Measurements from ENCODE around the gene CARD11. TPM values are rescaled to one million over a fixed set of nuclear protein-coding genes. Genes with fewer than 3 reads are reported as not detected.

Gene CARD11
- total RNA-seq, 2 donors from 2014 or later, result 0.87 to 2.4 TPM

DNA sequence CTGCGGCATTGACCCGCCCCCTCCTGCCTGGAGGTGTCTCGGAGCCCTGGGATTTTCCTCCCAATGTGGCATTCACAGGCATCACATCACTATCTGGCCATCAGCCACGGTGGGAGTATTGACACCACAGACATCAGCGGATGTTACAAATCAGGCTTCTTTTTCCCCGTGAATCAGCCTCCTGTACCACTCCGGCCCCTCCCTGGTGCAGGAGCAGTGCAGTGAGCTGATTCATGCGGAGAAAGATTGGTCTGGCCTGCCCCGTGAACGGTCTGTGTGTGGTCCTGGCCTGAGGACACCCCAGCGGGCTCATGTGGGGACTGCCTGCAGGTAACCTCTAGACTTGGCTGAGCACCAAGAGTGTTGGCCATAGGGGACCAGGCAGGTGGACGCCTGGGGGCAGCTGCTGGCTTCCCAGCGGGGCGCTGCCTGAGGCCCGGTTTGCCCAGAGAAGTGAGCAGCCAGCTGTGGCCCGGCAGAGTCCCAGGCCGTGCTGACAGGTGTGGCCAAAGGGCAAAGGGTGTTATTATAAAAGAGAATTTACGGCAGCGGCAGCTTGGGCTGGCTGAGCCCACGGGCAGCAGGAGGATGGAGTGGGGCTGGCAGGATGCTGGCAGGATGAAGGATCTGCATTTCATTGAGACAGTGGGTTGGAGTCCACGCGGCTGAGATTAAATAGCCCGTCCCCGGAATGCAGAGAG lies 167.5 kb downstream of the CARD11 start:
- 65% methylated on average over 24 of the region's 24 CpGs for WGBS
- H3K36me3 ChIP-seq, result no peaks in the 10 kb centered on the region
- intact Hi-C loops (cut with DNase I), result loop anchor here (5.0 kb wide), 1 partner anchor 1021 kb away; no protein-coding TSS in a partner anchor
- no peak for DNase-seq (ENCODE audit: low spot score)
- no peaks in the 10 kb centered on the region for H3K9me3 ChIP-seq
- H3K27me3 ChIP-seq (replicated peaks; ENCODE audit: insufficient read depth), result no peaks in the 10 kb centered on the region
- H3K4me1 ChIP-seq (replicated peaks), result no peaks in the 10 kb centered on the region
- no peak overlapping the region for H3K27ac ChIP-seq
- no peak for TF ChIP-seq POLR2A (IDR thresholded peaks at IDR 0.05)
- TF ChIP-seq, protein P1, sequence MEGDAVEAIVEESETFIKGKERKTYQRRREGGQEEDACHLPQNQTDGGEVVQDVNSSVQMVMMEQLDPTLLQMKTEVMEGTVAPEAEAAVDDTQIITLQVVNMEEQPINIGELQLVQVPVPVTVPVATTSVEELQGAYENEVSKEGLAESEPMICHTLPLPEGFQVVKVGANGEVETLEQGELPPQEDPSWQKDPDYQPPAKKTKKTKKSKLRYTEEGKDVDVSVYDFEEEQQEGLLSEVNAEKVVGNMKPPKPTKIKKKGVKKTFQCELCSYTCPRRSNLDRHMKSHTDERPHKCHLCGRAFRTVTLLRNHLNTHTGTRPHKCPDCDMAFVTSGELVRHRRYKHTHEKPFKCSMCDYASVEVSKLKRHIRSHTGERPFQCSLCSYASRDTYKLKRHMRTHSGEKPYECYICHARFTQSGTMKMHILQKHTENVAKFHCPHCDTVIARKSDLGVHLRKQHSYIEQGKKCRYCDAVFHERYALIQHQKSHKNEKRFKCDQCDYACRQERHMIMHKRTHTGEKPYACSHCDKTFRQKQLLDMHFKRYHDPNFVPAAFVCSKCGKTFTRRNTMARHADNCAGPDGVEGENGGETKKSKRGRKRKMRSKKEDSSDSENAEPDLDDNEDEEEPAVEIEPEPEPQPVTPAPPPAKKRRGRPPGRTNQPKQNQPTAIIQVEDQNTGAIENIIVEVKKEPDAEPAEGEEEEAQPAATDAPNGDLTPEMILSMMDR (IDR thresholded peaks at IDR 0.05), result no peak
- no peak for TF ChIP-seq POLR2AphosphoS5 (IDR thresholded peaks at IDR 0.05)
- no peak overlapping the region for H3K4me3 ChIP-seq

DNA sequence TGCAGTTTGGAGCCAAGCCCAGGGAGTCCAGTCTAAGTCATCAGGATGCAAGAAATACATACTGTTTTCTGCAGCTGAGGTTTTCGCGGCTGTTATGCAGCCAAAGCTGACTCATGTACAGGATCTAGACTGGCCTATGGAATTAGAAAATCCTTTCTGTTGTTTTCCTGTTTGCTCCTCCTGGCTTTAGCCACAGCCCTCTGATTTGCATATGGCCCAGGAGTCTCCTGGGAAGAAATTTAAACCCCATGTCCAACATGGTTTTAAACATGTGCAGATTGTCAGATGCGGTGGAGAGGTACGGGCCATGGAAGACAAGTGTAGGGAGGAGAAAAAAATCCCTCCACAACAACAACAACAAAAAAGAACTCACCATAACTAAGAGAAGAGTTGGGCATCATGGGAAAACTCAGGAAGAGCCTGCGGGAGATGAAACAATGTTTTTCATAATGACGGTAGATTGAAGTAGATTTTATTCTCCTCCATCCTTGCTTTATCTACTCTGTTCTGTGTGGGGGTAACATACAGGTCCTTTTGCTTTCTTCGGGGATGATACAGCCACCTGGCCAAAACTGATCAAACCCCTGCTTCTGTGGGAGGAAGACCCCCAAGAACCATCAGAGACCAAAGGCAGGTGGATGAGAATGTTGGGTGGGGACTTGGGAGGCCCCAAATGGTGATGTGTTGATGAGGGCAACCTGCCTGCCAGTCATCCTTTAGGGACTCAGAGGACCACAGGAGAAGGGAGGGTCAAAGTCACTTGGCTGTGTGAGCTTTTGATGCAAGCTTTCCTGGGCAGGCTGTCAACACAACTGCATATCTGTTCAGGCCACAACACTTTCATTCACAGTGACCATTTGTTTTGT lies 169.7 kb downstream of the CARD11 start:
- Histone ChIP-seq H3K27me3 (replicated peaks; ENCODE audit: insufficient read depth) (no peaks in the 10 kb centered on the region), H3K36me3 (no peaks in the 10 kb centered on the region), H3K4me1 (replicated peaks) (no peaks in the 10 kb centered on the region), H3K27ac (no peak overlapping the region), H3K4me3 (no peak overlapping the region), H3K9me3 (no peaks in the 10 kb centered on the region)
- WGBS, result 70% methylated on average over 7 of the region's 7 CpGs
- DNase-seq (ENCODE audit: low spot score), result no peak
- TF ChIP-seq, protein P1 (IDR thresholded peaks at IDR 0.05), result no peak
- TF ChIP-seq POLR2AphosphoS5 (IDR thresholded peaks at IDR 0.05), result no peak
- no peak for TF ChIP-seq POLR2A (IDR thresholded peaks at IDR 0.05)
- intact Hi-C loops (cut with DNase I), result no loop called here

DNA sequence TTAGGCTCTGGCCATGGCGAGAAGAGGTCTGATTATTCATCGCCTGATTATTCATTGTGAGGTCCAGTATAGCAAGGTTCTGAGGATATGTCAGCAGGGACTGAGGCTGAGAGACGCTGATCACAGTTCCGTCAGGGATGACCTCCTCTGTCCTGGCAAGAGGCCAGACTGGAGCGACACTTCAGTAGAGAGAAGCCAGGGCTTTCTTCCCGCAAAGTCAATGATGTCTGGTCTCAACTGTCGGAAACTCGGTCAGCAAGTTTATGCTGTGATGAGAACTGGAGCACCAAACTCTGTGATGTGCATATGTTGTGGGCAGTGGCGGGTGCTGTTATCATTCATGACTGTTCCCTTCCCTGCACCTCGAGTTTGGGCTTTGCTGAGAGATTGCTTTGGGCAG lies 170.5 kb downstream of the CARD11 start:
- Histone ChIP-seq H3K9me3 (no peaks in the 10 kb centered on the region), H3K4me3 (no peak overlapping the region), H3K36me3 (no peaks in the 10 kb centered on the region), H3K27ac (no peak overlapping the region), H3K4me1 (replicated peaks) (no peaks in the 10 kb centered on the region), H3K27me3 (replicated peaks; ENCODE audit: insufficient read depth) (no peaks in the 10 kb centered on the region)
- intact Hi-C loops (cut with DNase I), result no loop called here
- DNase-seq (ENCODE audit: low spot score), result no peak
- WGBS, result 68% methylated on average over 10 of the region's 10 CpGs
- TF ChIP-seq, protein P1 (IDR thresholded peaks at IDR 0.05), result no peak
- no peak for TF ChIP-seq POLR2AphosphoS5 (IDR thresholded peaks at IDR 0.05)
- TF ChIP-seq POLR2A (IDR thresholded peaks at IDR 0.05), result no peak

DNA sequence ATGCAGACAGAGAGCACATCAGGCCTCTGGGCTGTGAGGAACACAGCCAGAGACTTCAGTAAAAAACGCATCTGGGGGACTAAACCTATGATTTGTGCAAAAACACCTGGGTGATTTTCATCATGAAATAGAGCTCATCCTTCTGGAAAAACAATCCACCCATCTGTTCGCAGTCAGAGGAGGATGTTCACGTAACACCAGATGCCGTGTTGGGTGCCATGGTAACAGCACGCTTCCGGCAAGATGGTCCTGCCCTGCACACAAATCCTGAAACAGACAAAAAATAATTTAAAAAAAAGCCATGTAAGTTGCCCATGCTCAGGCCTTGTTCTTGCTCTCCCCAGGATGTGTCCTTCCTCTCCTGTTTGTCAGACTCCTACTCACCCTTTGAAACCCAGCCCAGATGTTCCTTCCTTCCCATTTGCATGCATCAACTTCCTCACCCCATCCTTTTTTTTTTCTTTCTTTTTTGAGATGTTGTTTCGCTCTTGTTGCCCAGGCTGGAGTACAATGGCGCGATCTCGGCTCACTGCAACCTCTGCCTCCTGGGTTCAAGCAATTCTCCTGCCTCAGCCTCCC lies 171.3 kb downstream of the CARD11 start:
- Histone ChIP-seq H3K27ac (no peak overlapping the region), H3K36me3 (no peaks in the 10 kb centered on the region), H3K4me3 (no peak overlapping the region), H3K4me1 (replicated peaks) (no peaks in the 10 kb centered on the region), H3K9me3 (no peaks in the 10 kb centered on the region), H3K27me3 (replicated peaks; ENCODE audit: insufficient read depth) (no peaks in the 10 kb centered on the region)
- WGBS, result 89% methylated on average over 10 of the region's 10 CpGs
- TF ChIP-seq, protein P1 (IDR thresholded peaks at IDR 0.05), result no peak
- TF ChIP-seq POLR2A (IDR thresholded peaks at IDR 0.05) (no peak), POLR2AphosphoS5 (IDR thresholded peaks at IDR 0.05) (no peak)
- no peak for DNase-seq (ENCODE audit: low spot score)
- intact Hi-C loops (cut with DNase I), result no loop called here
